HFFc6 (cell line): ENCODE data around the gene CCT2. TPM values are rescaled to one million over a fixed set of nuclear protein-coding genes. Genes with fewer than 3 reads are reported as not detected.

ENCODE experiments used
- DNase-seq: peaks from one replicate; pipeline ENCODE4 v3.0.0-alpha.2; 2018
- H3K27ac Mint-ChIP-seq: 2 replicates; pipeline ENCODE4 v1.8.0; 2020; ENCODE audit warnings: mild to moderate bottlenecking, mixed read lengths
- H3K27me3 Mint-ChIP-seq: 2 replicates; pipeline ENCODE4 v1.8.0; 2021; ENCODE audit warnings: mild to moderate bottlenecking, moderate library complexity, mixed read lengths; ENCODE audit not compliant: insufficient read depth
- H3K36me3 Mint-ChIP-seq: 2 replicates; pipeline ENCODE4 v1.8.0; 2021; ENCODE audit warnings: low read depth, mixed read lengths
- H3K4me1 Mint-ChIP-seq: 2 replicates; pipeline ENCODE4 v1.8.0; 2020; ENCODE audit warnings: low read depth, mixed read lengths
- H3K4me3 Mint-ChIP-seq: 2 replicates; pipeline ENCODE4 v1.8.0; 2020; ENCODE audit warnings: mild to moderate bottlenecking, moderate library complexity, mixed read lengths
- H3K9me3 Mint-ChIP-seq: 2 replicates; pipeline ENCODE4 v1.8.0; 2020; ENCODE audit warnings: mild to moderate bottlenecking, mixed read lengths
- CTCF ChIP-seq: fragments of 200-600 bp; sonication (generic); IDR thresholded peaks from 2 replicates; pipeline ENCODE4 v1.5.0; 2021; ENCODE audit warnings: antibody characterized with exemption, mild to moderate bottlenecking
- microRNA-seq: library from miRNA; unstranded; fragments of <30 nt; microRNA quantifications from one replicate; pipeline ENCODE4, GENCODE V29; 2019
- total RNA-seq, 6 experiments: library from RNA; stranded (reverse); fragmentation: NEBNext Ultra II Directional; extraction: Animal tissue kit (Norgen Biotek cat#: 25700); gene quantifications; 2 replicates in 1 of 6; 3 replicates in 5 of 6; pipeline ENCODE4 v1.2.3, GENCODE V29; 2021

CCT2 gene
- total RNA-seq, 6 experiments from 2014 or later: 229 to 305 (median 232) TPM

DNA sequence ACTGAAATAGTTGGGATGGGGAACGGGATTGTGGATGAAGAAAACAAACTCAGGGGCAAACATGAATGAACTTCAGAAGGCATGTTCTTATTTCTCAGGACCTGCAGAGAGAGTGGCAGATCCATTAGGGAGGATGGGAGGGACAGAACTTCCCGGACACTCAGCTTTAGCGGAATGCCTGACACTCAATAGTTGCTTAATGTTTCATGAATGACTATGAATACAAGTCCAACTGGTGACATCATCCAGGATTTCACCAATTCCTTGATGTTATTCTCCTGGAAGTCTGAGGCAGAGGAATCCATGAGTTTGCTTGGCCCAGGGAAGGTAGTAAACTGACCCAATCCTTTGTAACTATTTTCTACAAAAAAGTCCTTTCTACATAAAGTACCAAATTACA, 63.2 kb downstream of the CCT2 start:
- Mint-ChIP-seq H3K4me1 (peaks cover 34% of the 10 kb centered on the region), H3K27me3 (no peaks in the 10 kb centered on the region), H3K36me3 (no peaks in the 10 kb centered on the region), H3K9me3 (no peaks in the 10 kb centered on the region), H3K4me3 (peak overlapping the region; percentile 27; the same call in 1 of the 2 replicates), H3K27ac (peak overlapping the region; percentile 65)
- no peak for TF ChIP-seq CTCF
- DNase-seq: peak; percentile 88

DNA sequence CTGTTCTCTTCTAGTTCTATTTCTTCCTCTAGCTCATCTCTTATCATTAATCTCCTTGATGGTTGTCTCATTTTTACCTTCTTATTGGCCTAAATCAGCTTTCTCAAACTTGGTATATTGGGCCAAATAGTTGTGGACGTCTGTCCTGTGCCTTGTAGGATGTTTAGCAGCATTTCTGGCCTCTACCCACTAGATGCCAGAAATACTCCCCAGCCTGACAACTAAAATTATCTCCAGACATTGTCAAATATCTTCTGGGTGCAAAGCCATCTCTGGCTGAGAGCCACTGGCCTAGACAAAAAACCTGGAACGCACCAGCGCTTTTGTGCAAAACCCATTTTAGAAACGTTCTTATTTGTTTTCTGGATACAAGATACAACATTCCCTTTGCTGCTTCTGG, 64.3 kb downstream of the CCT2 start:
- H3K27ac Mint-ChIP-seq: peak overlapping the region; percentile 67; the same call in 1 of the 2 replicates
- no peaks in the 10 kb centered on the region for H3K9me3 Mint-ChIP-seq
- DNase-seq: no peak
- no peak for TF ChIP-seq CTCF
- peaks cover 40% of the 10 kb centered on the region for H3K4me1 Mint-ChIP-seq
- H3K4me3 Mint-ChIP-seq: no peak overlapping the region
- H3K36me3 Mint-ChIP-seq: no peaks in the 10 kb centered on the region
- no peaks in the 10 kb centered on the region for H3K27me3 Mint-ChIP-seq

Small RNAs within 50 kb of the gene (microRNA-seq; reads per million reads assigned to microRNA genes)
- gene MIR3913-1 (not detected), gene MIR3913-2 (not detected)

Other genes starting within 250 kb of the CCT2 start
- gene LYZ, start 237.1 kb upstream of the CCT2 start, total RNA-seq: not detected
- gene YEATS4, start 225.7 kb upstream of the CCT2 start, total RNA-seq: 10 to 100 TPM in 4 of 6 experiments, 1 to 10 TPM in 2; 7.3 to 11.1 (median 10.4) TPM
- gene FRS2, start 115.1 kb upstream of the CCT2 start, total RNA-seq: 10 to 100 TPM; 26.5 to 35.8 (median 31.1) TPM
- gene LRRC10, start 25.4 kb downstream of the CCT2 start, total RNA-seq: not detected
- gene BEST3, start 113.8 kb downstream of the CCT2 start, total RNA-seq: under 1 TPM in 2 of 6 experiments, not detected in 4; 0.10 to 0.15 TPM
- 1 to 10 TPM; 1.3 to 2.3 (median 1.4) TPM for gene RAB3IP, start 153.4 kb downstream of the CCT2 start, total RNA-seq
- gene MYRFL, start 239.8 kb downstream of the CCT2 start, total RNA-seq: not detected